HCT116 (cell line): Measurements from ENCODE around the gene TMX3. TPM values are rescaled to one million over a fixed set of nuclear protein-coding genes. Genes with fewer than 3 reads are reported as not detected.

ENCODE experiments used
- ATAC-seq: fragments of 200-7000 bp; cut with Tn5 transposase; 2 replicates; pipeline ENCODE4 v1.9.1; 2020; ENCODE audit warnings: mild to moderate bottlenecking, moderate library complexity
- BruUV-seq: library from RNA; stranded (reverse); fragments of 400-500 nt; replicated peaks from 2 replicates; lab custom pipeline; 2021; lab: Mats Ljungman, UMichigan
- CTCF ChIA-PET: fragments of 300-600 bp; sonication (Branson Sonifier 250); formaldehyde crosslinking; loops from one replicate; lab custom pipeline; 2021; ENCODE audit warnings: antibody characterized with exemption; lab: Charles Lee
- POLR2A ChIA-PET: fragments of 300-600, 350-600 bp; sonication (Branson Sonifier 250); formaldehyde crosslinking; loops from one replicate; lab custom pipeline; 2021; ENCODE audit warnings: antibody characterized with exemption; lab: Charles Lee
- RAD21 ChIA-PET, 2 experiments: fragments of 300-600 bp; sonication (Branson Sonifier 250); formaldehyde crosslinking; loops; one replicate each; lab custom pipeline; 2023; ENCODE audit warnings: low total read pairs in 2 of 2; ENCODE audit not compliant: uncharacterized antibody in 2 of 2, unreplicated experiment in 2 of 2, low non-redundant PET in 1 of 2; lab: Charles Lee
- DNase-seq: peaks from one replicate; pipeline ENCODE4 v3.0.0-alpha.2; 2010; ENCODE audit warnings: low read depth, low spot score
- H2AFZ ChIP-seq: fragments of 200-600 bp; shearing (Covaris generic), sonication (generic); 2 replicates; pipeline ENCODE4 v1.6.1; 2017; ENCODE audit warnings: low read depth, mixed run types, mixed read lengths, antibody characterized with exemption, low read length; ENCODE audit not compliant: poor library complexity, severe bottlenecking
- H3K27ac ChIP-seq: 2 replicates; pipeline ENCODE4 v1.5.1; 2012; ENCODE audit warnings: low read depth, low read length
- H3K27me3 ChIP-seq: fragments of 200-600 bp; sonication (generic); 2 replicates; pipeline ENCODE4 v1.6.1; 2016; ENCODE audit warnings: mixed run types, low read length, mixed read lengths; ENCODE audit not compliant: insufficient read depth
- H3K36me3 ChIP-seq, 2 experiments: fragments of 200-500 bp in 1 of 2; fragments of 200-600 bp in 1 of 2; sonication (Bioruptor generic) in 1 of 2; sonication (generic) in 1 of 2; 2 replicates each; pipeline versions ENCODE4 v1.5.1 to v1.6.1; 2014 to 2016; ENCODE audit warnings: low read length in 2 of 2, inconsistent platforms in 1 of 2, mixed read lengths in 1 of 2, mixed run types in 1 of 2; ENCODE audit not compliant: insufficient read depth in 2 of 2, control insufficient read depth in 1 of 2
- H3K4me1 ChIP-seq, 2 experiments: fragments of 200-600 bp in 1 of 2; sonication (generic) in 1 of 2; 2 replicates each; pipeline versions ENCODE4 v1.5.1 to v1.6.1; 2012 to 2017; ENCODE audit warnings: low read length in 2 of 2, inconsistent platforms in 1 of 2, mild to moderate bottlenecking in 1 of 2, mixed read lengths in 1 of 2, mixed run types in 1 of 2, moderate library complexity in 1 of 2; ENCODE audit not compliant: insufficient read depth in 2 of 2, control insufficient read depth in 1 of 2
- H3K4me2 ChIP-seq: fragments of 200-600 bp; sonication (generic); 2 replicates; pipeline ENCODE4 v1.6.1; 2017; ENCODE audit warnings: mixed run types, low read length, mixed read lengths
- H3K4me3 ChIP-seq, 2 experiments: fragments of 200-600 bp in 1 of 2; sonication (generic) in 1 of 2; replicated peaks in 1 of 2; 2 replicates each; pipeline ENCODE4 v1.5.1; 2011 to 2016; ENCODE audit warnings: low read length in 2 of 2, control low read depth in 1 of 2, low read depth in 1 of 2, mild to moderate bottlenecking in 1 of 2, mixed read lengths in 1 of 2, mixed run types in 1 of 2
- H3K79me2 ChIP-seq: fragments of 200-600 bp; sonication (generic); 2 replicates; pipeline ENCODE4 v1.6.1; 2017; ENCODE audit warnings: mild to moderate bottlenecking, mixed run types, low read length, moderate library complexity, mixed read lengths; ENCODE audit not compliant: insufficient read depth
- H3K9ac ChIP-seq: fragments of 200-600 bp; sonication (generic); 2 replicates; pipeline ENCODE4 v1.6.1; 2016; ENCODE audit warnings: low read length, mixed read lengths
- H3K9me2 ChIP-seq: fragments of 200-600 bp; sonication (generic), shearing (Covaris generic); 2 replicates; pipeline ENCODE4 v1.6.1; 2017; ENCODE audit warnings: mixed run types, mild to moderate bottlenecking, moderate library complexity; ENCODE audit not compliant: insufficient read depth
- H3K9me3 ChIP-seq, 2 experiments: fragments of 200-500 bp in 1 of 2; fragments of 200-600 bp in 1 of 2; sonication (Bioruptor generic) in 1 of 2; sonication (generic) in 1 of 2; 2 replicates each; pipeline ENCODE4 v1.6.1; 2014 to 2017; ENCODE audit warnings: low read length in 2 of 2, mixed read lengths in 2 of 2, inconsistent platforms in 1 of 2, low read depth in 1 of 2, mild to moderate bottlenecking in 1 of 2, mixed run types in 1 of 2, moderate library complexity in 1 of 2; ENCODE audit not compliant: control insufficient read depth in 1 of 2, insufficient read depth in 1 of 2
- H4K20me1 ChIP-seq: fragments of 200-600 bp; sonication (generic), shearing (Covaris generic); 2 replicates; pipeline ENCODE4 v1.6.1; 2017; ENCODE audit warnings: mixed run types, mild to moderate bottlenecking, moderate library complexity; ENCODE audit not compliant: insufficient read depth
- ATF3 ChIP-seq: IDR thresholded peaks from 2 replicates; pipeline ENCODE4 v1.6.1; 2012
- CEBPB ChIP-seq: IDR thresholded peaks from 2 replicates; pipeline ENCODE4 v1.6.1; 2012; ENCODE audit warnings: low read depth
- ELF1 ChIP-seq: IDR thresholded peaks from 2 replicates; pipeline ENCODE4 v1.6.1; 2012; ENCODE audit warnings: low read depth, borderline replicate concordance
- EZH2phosphoT487 ChIP-seq: fragments of 200-600 bp; IDR thresholded peaks from 2 replicates; pipeline ENCODE4 v1.6.1; 2018; ENCODE audit warnings: antibody characterized with exemption, borderline replicate concordance
- JUND ChIP-seq: IDR thresholded peaks from 2 replicates; pipeline ENCODE4 v1.6.1; 2012
- MAX ChIP-seq: IDR thresholded peaks from 2 replicates; pipeline ENCODE4 v1.6.1; 2012
- POLR2A ChIP-seq: IDR thresholded peaks from 2 replicates; pipeline ENCODE4 v1.7.0; 2011; ENCODE audit warnings: borderline replicate concordance; ENCODE audit not compliant: insufficient read depth, insufficient read length; ENCODE audit errors: extremely low read depth
- SIN3A ChIP-seq: IDR thresholded peaks from 2 replicates; pipeline ENCODE4 v1.6.1; 2012; ENCODE audit warnings: low read depth
- SP1 ChIP-seq: IDR thresholded peaks from 2 replicates; pipeline ENCODE4 v1.6.1; 2012; ENCODE audit warnings: low read depth
- TCF7L2 ChIP-seq: IDR thresholded peaks from 2 replicates; pipeline ENCODE4 v1.7.0; 2011; ENCODE audit warnings: borderline replicate concordance, inconsistent platforms; ENCODE audit not compliant: insufficient read depth, insufficient read length; ENCODE audit errors: extremely low read depth
- ZFX ChIP-seq: fragments of 450-650 bp; IDR thresholded peaks from 2 replicates; pipeline ENCODE4 v1.6.1; 2017
- ZNF274 ChIP-seq: fragments of 200-500 bp; sonication (Bioruptor generic); IDR thresholded peaks from 2 replicates; pipeline ENCODE4 v1.6.1; 2014; ENCODE audit warnings: mild to moderate bottlenecking, low read depth, low read length, inconsistent platforms
- intact Hi-C: fragments of 100-400 bp; cut with micrococcal nuclease; formaldehyde crosslinking; loops from 2 replicates; pipeline ENCODE4 v1.10.0; 2022
- total RNA-seq: library from RNA; stranded (reverse); gene quantifications from one replicate; pipeline ENCODE4 v1.2.1, GENCODE V29; 2021; ENCODE audit not compliant: unreplicated experiment
- TF ChIP-seq, protein P1 (sequence below): IDR thresholded peaks from 2 replicates; pipeline ENCODE4 v1.6.1; 2011; ENCODE audit warnings: mild to moderate bottlenecking, low read length, moderate library complexity; ENCODE audit not compliant: insufficient replicate concordance; ENCODE audit errors: extremely low read depth

The TMX3 gene
- total RNA-seq, 1 experiment from 2014 or later, result 39.6 TPM

- TF ChIP-seq MAX (no peak), JUND (no peak), ZNF274 (no peak), CEBPB (no peak), SIN3A (no peak), TCF7L2 (no peak)
Measured at GRCh38 chr18:68638613-68639012, 76.3 kb downstream of the TMX3 start (continued).

DNA sequence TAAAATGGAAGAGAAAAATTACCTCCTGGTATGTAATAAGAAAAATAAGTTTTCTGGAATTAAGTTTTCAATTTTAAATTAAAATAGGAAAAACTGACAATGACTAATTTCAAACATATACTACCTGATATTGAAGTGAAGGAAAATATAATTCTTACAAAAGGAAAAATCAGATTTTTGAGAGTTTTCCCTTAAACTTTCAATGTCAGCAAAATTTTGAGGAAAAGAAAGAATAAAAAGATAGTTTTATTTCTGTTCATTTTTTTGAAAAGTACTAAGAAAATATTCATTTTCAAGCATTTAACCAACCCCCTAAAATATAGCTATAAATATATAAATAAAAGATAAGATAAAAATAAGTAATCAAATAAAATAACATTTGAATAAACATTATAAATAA lies 87.1 kb downstream of the TMX3 start:
- BruUV-seq, result no TSS peak
- Histone ChIP-seq H3K4me3 (no peak overlapping the region), H3K4me1 (no peaks in the 10 kb centered on the region), H4K20me1 (no peaks in the 10 kb centered on the region), H3K36me3 (no peaks in the 10 kb centered on the region), H3K27me3 (no peaks in the 10 kb centered on the region), H3K79me2 (no peaks in the 10 kb centered on the region), H3K27ac (no peak overlapping the region), H3K9me2 (no peaks in the 10 kb centered on the region), H3K9ac (no peak overlapping the region), H2AFZ (no peak overlapping the region), H3K9me3 (no peaks in the 10 kb centered on the region), H3K4me2 (no peak overlapping the region)
- ChIA-PET CTCF (no interaction called here), POLR2A (no interaction called here), RAD21 (no interaction called here)
- intact Hi-C loops, result no loop called here
- ATAC-seq (no peak), DNase-seq (no peak)
- TF ChIP-seq ZFX (no peak), SP1 (no peak), EZH2phosphoT487 (no peak), ATF3 (no peak), SIN3A (no peak), POLR2A (no peak), ELF1 (no peak), MAX (no peak)
- TF ChIP-seq, protein P1, sequence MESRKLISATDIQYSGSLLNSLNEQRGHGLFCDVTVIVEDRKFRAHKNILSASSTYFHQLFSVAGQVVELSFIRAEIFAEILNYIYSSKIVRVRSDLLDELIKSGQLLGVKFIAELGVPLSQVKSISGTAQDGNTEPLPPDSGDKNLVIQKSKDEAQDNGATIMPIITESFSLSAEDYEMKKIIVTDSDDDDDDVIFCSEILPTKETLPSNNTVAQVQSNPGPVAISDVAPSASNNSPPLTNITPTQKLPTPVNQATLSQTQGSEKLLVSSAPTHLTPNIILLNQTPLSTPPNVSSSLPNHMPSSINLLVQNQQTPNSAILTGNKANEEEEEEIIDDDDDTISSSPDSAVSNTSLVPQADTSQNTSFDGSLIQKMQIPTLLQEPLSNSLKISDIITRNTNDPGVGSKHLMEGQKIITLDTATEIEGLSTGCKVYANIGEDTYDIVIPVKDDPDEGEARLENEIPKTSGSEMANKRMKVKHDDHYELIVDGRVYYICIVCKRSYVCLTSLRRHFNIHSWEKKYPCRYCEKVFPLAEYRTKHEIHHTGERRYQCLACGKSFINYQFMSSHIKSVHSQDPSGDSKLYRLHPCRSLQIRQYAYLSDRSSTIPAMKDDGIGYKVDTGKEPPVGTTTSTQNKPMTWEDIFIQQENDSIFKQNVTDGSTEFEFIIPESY, result no peak

Other genes with a start within 250 kb of the TMX3 start
- 1.9 TPM for gene CCDC102B, start 83.0 kb upstream of the TMX3 start, total RNA-seq